Activated CD4-positive, alpha-beta T cell treated with anti-CD3 and anti-CD28 coated beads for 36 hours (primary cell): ENCODE measurements around the gene MAP3K4. TPM values are rescaled to one million over a fixed set of nuclear protein-coding genes. Genes with fewer than 3 reads are reported as not detected.
"Not testable (repeated sequence)": the region's sequence is repeated elsewhere in the genome, so short reads cannot be mapped to it uniquely, and the experiment has no call there.

Source experiments
- ATAC-seq: fragments of 200-7000 bp; cut with Tn5 transposase; one replicate; pipeline ENCODE4 v1.10.0; 2021; ENCODE audit warnings: mild to moderate bottlenecking, moderate library complexity
- CTCF ChIA-PET: fragments of 350-600 bp; sonication (Branson Sonifier 250); formaldehyde crosslinking; loops from one replicate; lab custom pipeline; 2021; ENCODE audit warnings: antibody characterized with exemption; lab: Charles Lee
- POLR2A ChIA-PET: fragments of 350-600 bp; sonication (Branson Sonifier 250); formaldehyde crosslinking; loops from one replicate; lab custom pipeline; 2021; ENCODE audit warnings: antibody characterized with exemption, inconsistent platforms; lab: Charles Lee
- DNase-seq: peaks from one replicate; pipeline ENCODE4 v3.0.0-alpha.2; 2020
- H3K27ac Mint-ChIP-seq: one replicate; pipeline ENCODE4 v1.8.0; 2021; ENCODE audit warnings: mixed read lengths
- H3K27me3 Mint-ChIP-seq: one replicate; pipeline ENCODE4 v1.8.0; 2021; ENCODE audit warnings: mixed read lengths
- H3K36me3 Mint-ChIP-seq: one replicate; pipeline ENCODE4 v1.8.0; 2021; ENCODE audit warnings: low read depth, mixed read lengths
- H3K4me1 Mint-ChIP-seq: one replicate; pipeline ENCODE4 v1.8.0; 2021; ENCODE audit warnings: mixed read lengths
- H3K4me3 Mint-ChIP-seq: one replicate; pipeline ENCODE4 v1.8.0; 2021; ENCODE audit warnings: mild to moderate bottlenecking, moderate library complexity, mixed read lengths
- H3K9me3 Mint-ChIP-seq: one replicate; pipeline ENCODE4 v1.8.0; 2021; ENCODE audit warnings: low read depth, mixed read lengths
- intact Hi-C, 2 experiments: fragments of 100-400 bp; cut with DNase I in 1 of 2; cut with micrococcal nuclease in 1 of 2; formaldehyde crosslinking; loops; one replicate each; pipeline versions ENCODE4 v1.14.2 to v1.15.1; 2022 to 2024; cut with DNase I, micrococcal nuclease
- total RNA-seq, 2 experiments: library from RNA; stranded (reverse); gene quantifications; one replicate each; pipeline ENCODE4 v1.2.3, GENCODE V29; 2021

Gene MAP3K4
- total RNA-seq, 2 experiments from 2014 or later, result 45.3 to 61.2 TPM

- no peak for ATAC-seq
- POLR2A ChIA-PET, result no interaction called here
- Mint-ChIP-seq H3K9me3 (no peaks in the 10 kb centered on the region), H3K27me3 (no peaks in the 10 kb centered on the region), H3K4me3 (no peak overlapping the region), H3K4me1 (peaks cover 33% of the 10 kb centered on the region), H3K27ac (peak overlapping the region; percentile 85), H3K36me3 (peaks cover 77% of the 10 kb centered on the region)
- no peak for DNase-seq
- CTCF ChIA-PET, result interaction anchor here (0.6 to 1.3 kb wide), 2 partner anchors 8 to 31 kb away, joined by 3 to 4 read pairs; no protein-coding TSS in a partner anchor
- intact Hi-C loops, result no loop called here
Observed at GRCh38 chr6:161110028-161110779, 118.6 kb downstream of the MAP3K4 start.

- peak; percentile 94 for ATAC-seq
- peaks cover 77% of the 10 kb centered on the region for H3K36me3 Mint-ChIP-seq
- peaks cover 38% of the 10 kb centered on the region for H3K4me1 Mint-ChIP-seq
Observed at GRCh38 chr6:161111261-161111660, 119.7 kb downstream of the MAP3K4 start.

GRCh38 chr6:161115468-161115867 lies 123.9 kb downstream of the MAP3K4 start:
- ChIA-PET POLR2A (no interaction called here), CTCF (no interaction called here)
- no peak overlapping the region for H3K4me3 Mint-ChIP-seq
- peak overlapping the region; percentile 80 for H3K27ac Mint-ChIP-seq
- ATAC-seq, result peak; percentile 22
- no peaks in the 10 kb centered on the region for H3K27me3 Mint-ChIP-seq
- H3K4me1 Mint-ChIP-seq, result peaks cover 37% of the 10 kb centered on the region
- no peak for DNase-seq
- intact Hi-C loops, result no loop called here
- peaks cover 74% of the 10 kb centered on the region for H3K36me3 Mint-ChIP-seq
- H3K9me3 Mint-ChIP-seq, result peaks cover 4% of the 10 kb centered on the region

More at GRCh38 chr6:161111261-161111660, 119.7 kb downstream of the MAP3K4 start:
- DNase-seq, result peak; percentile 50
- ChIA-PET POLR2A (no interaction called here), CTCF (interaction anchor here (0.8 to 1.7 kb wide), 7 partner anchors 10 to 181 kb away, joined by 3 to 4 read pairs (median 3); no protein-coding TSS in a partner anchor)
- intact Hi-C loops, result no loop called here
- no peaks in the 10 kb centered on the region for H3K9me3 Mint-ChIP-seq
- H3K27me3 Mint-ChIP-seq, result no peaks in the 10 kb centered on the region
- no peak overlapping the region for H3K4me3 Mint-ChIP-seq
- peak overlapping the region; percentile 85 for H3K27ac Mint-ChIP-seq

GRCh38 chr6:161116554-161116953 lies 125.0 kb downstream of the MAP3K4 start:
- peaks cover 8% of the 10 kb centered on the region for H3K9me3 Mint-ChIP-seq
- ATAC-seq (peak; percentile 21), DNase-seq (no peak)
- peaks cover 26% of the 10 kb centered on the region for H3K4me1 Mint-ChIP-seq
- no peak overlapping the region for H3K4me3 Mint-ChIP-seq
- intact Hi-C loops, result no loop called here
- peaks cover 74% of the 10 kb centered on the region for H3K36me3 Mint-ChIP-seq
- no peaks in the 10 kb centered on the region for H3K27me3 Mint-ChIP-seq
- no peak overlapping the region for H3K27ac Mint-ChIP-seq
- ChIA-PET POLR2A (interaction anchor here (0.9 kb wide), 1 partner anchor 37 kb away, joined by 4 read pairs; no protein-coding TSS in a partner anchor), CTCF (interaction anchor here (1.1 kb wide), 1 partner anchor 103 kb away, joined by 3 read pairs; no protein-coding TSS in a partner anchor)

- Mint-ChIP-seq H3K4me3 (no peak overlapping the region), H3K27ac (no peak overlapping the region), H3K4me1 (peaks cover 19% of the 10 kb centered on the region), H3K9me3 (peaks cover 14% of the 10 kb centered on the region), H3K36me3 (peaks cover 75% of the 10 kb centered on the region), H3K27me3 (no peaks in the 10 kb centered on the region)
- ChIA-PET POLR2A (interaction anchor here (0.9 kb wide), 1 partner anchor 38 kb away, joined by 4 read pairs; no protein-coding TSS in a partner anchor), CTCF (interaction anchor here (1.0 to 1.1 kb wide), 2 partner anchors 9 to 104 kb away, joined by 3 read pairs; no protein-coding TSS in a partner anchor)
- no peak for ATAC-seq
- intact Hi-C loops, result no loop called here
- DNase-seq, result no peak
Observed at GRCh38 chr6:161117308-161117707, 125.7 kb downstream of the MAP3K4 start.

GRCh38 chr6:161117942-161118341 lies 126.4 kb downstream of the MAP3K4 start:
- intact Hi-C loops, result no loop called here
- Mint-ChIP-seq H3K4me3 (no peak overlapping the region), H3K9me3 (peaks cover 19% of the 10 kb centered on the region), H3K36me3 (peaks cover 75% of the 10 kb centered on the region), H3K4me1 (peaks cover 18% of the 10 kb centered on the region), H3K27ac (no peak overlapping the region), H3K27me3 (no peaks in the 10 kb centered on the region)
- CTCF ChIA-PET, result interaction anchor here (1.0 kb wide), 1 partner anchor 9 kb away, joined by 3 read pairs; no protein-coding TSS in a partner anchor
- no peak for DNase-seq
- ATAC-seq, result no peak
- POLR2A ChIA-PET, result no interaction called here

GRCh38 chr6:161123319-161123718 lies 131.8 kb downstream of the MAP3K4 start:
- intact Hi-C loops, result loop anchor here in 1 of 2 experiments (10.0 kb wide), 1 partner anchor 151 kb away; the partner anchor contains the start of gene AGPAT4
- H3K27me3 Mint-ChIP-seq, H3K4me3 Mint-ChIP-seq, POLR2A ChIA-PET, DNase-seq, H3K27ac Mint-ChIP-seq, ATAC-seq: not testable (repeated sequence)
- peaks cover 37% of the 10 kb centered on the region for H3K9me3 Mint-ChIP-seq
- CTCF ChIA-PET, result interaction anchor here (0.9 kb wide), 1 partner anchor 200 kb away, joined by 3 read pairs; no protein-coding TSS in a partner anchor
- H3K36me3 Mint-ChIP-seq, result peaks cover 83% of the 10 kb centered on the region
- peaks cover 17% of the 10 kb centered on the region for H3K4me1 Mint-ChIP-seq

- CTCF ChIA-PET, result interaction anchor here (1.3 to 1.7 kb wide), 2 partner anchors 58 to 248 kb away, joined by 3 to 5 read pairs; no protein-coding TSS in a partner anchor
Observed at GRCh38 chr6:161125591-161125990, 134.0 kb downstream of the MAP3K4 start.

GRCh38 chr6:161127071-161127740 lies 135.6 kb downstream of the MAP3K4 start:
- no peaks in the 10 kb centered on the region for H3K27me3 Mint-ChIP-seq
- H3K4me3 Mint-ChIP-seq, result no peak overlapping the region
- intact Hi-C loops, result loop anchor here (5.0 to 10.0 kb wide), 2 partner anchors 145 to 148 kb away; partner anchors contain the start of gene AGPAT4 (in 2 of the 2)
- ATAC-seq, result no peak
- CTCF ChIA-PET, result interaction anchor here (0.6 to 1.4 kb wide), 3 partner anchors 10 to 19 kb away, joined by 3 to 5 read pairs (median 3); no protein-coding TSS in a partner anchor
- H3K27ac Mint-ChIP-seq, result peak overlapping the region; percentile 72
- peaks cover 34% of the 10 kb centered on the region for H3K4me1 Mint-ChIP-seq
- POLR2A ChIA-PET, result no interaction called here
- H3K9me3 Mint-ChIP-seq, result peaks cover 24% of the 10 kb centered on the region
- no peak for DNase-seq
- peaks cover 67% of the 10 kb centered on the region for H3K36me3 Mint-ChIP-seq

More at GRCh38 chr6:161125591-161125990, 134.0 kb downstream of the MAP3K4 start:
- no peak overlapping the region for H3K4me3 Mint-ChIP-seq
- intact Hi-C loops, result loop anchor here (5.0 to 10.0 kb wide), 2 partner anchors 147 to 149 kb away; partner anchors contain the start of gene AGPAT4 (in 2 of the 2)
- H3K4me1 Mint-ChIP-seq, result peaks cover 34% of the 10 kb centered on the region
- DNase-seq (no peak), ATAC-seq (no peak)
- POLR2A ChIA-PET, result no interaction called here
- no peak overlapping the region for H3K27ac Mint-ChIP-seq
- no peaks in the 10 kb centered on the region for H3K27me3 Mint-ChIP-seq
- H3K36me3 Mint-ChIP-seq, result peaks cover 81% of the 10 kb centered on the region
- H3K9me3 Mint-ChIP-seq, result peaks cover 33% of the 10 kb centered on the region

GRCh38 chr6:161128230-161128629 lies 136.7 kb downstream of the MAP3K4 start:
- H3K4me3 Mint-ChIP-seq, result peak overlapping the region; percentile 50
- ATAC-seq, result peak; percentile 51
- CTCF ChIA-PET, result interaction anchor here (0.6 to 1.0 kb wide), 2 partner anchors 17 to 96 kb away, joined by 3 to 4 read pairs; no protein-coding TSS in a partner anchor
- H3K27ac Mint-ChIP-seq, result peak overlapping the region; percentile 89
- H3K9me3 Mint-ChIP-seq, result peaks cover 17% of the 10 kb centered on the region
- POLR2A ChIA-PET, result no interaction called here
- peaks cover 34% of the 10 kb centered on the region for H3K4me1 Mint-ChIP-seq
- no peak for DNase-seq
- peaks cover 56% of the 10 kb centered on the region for H3K36me3 Mint-ChIP-seq
- intact Hi-C loops, result loop anchor here (2.0 to 10.0 kb wide), 4 partner anchors 109 to 147 kb away; partner anchors contain the start of gene AGPAT4 (in 2 of the 2)
- H3K27me3 Mint-ChIP-seq, result no peaks in the 10 kb centered on the region
